Loucy (cell line): ENCODE measurements around the gene USP19.

Experiments used
- CTCF ChIP-seq: fragments of 200-600 bp; sonication (generic); conservative IDR thresholded peaks from 2 replicates; pipeline ENCODE4 v1.5.1; 2014; ENCODE audit warnings: mild to moderate bottlenecking, antibody characterized with exemption, low read length
- EZH2phosphoT487 ChIP-seq: fragments of 200-600 bp; IDR thresholded peaks from 2 replicates; pipeline ENCODE4 v1.6.1; 2018; ENCODE audit warnings: antibody characterized with exemption, mild to moderate bottlenecking, moderate library complexity, borderline replicate concordance

- no peak for TF ChIP-seq CTCF
- TF ChIP-seq EZH2phosphoT487: no peak
Measured at GRCh38 chr3:49122886-49123545, 2.4 kb upstream of the USP19 start.
